WTC11 (cell line): Measurements from ENCODE around the gene IL4R. TPM values are rescaled to one million over a fixed set of nuclear protein-coding genes. Genes with fewer than 3 reads are reported as not detected.

ENCODE experiments used
- ATAC-seq: fragments of 200-7000 bp; cut with Tn5 transposase; 2 replicates; pipeline ENCODE4 v1.10.0; 2021; ENCODE audit warnings: mild to moderate bottlenecking, moderate library complexity
- CTCF ChIA-PET: fragments of 300-600 bp; sonication (Branson Sonifier 250); formaldehyde crosslinking; loops from one replicate; lab custom pipeline; 2021; ENCODE audit warnings: antibody characterized with exemption; lab: Charles Lee
- POLR2A ChIA-PET: fragments of 350-600 bp; sonication (Branson Sonifier 250); formaldehyde crosslinking; loops from one replicate; lab custom pipeline; 2021; ENCODE audit warnings: antibody characterized with exemption; lab: Charles Lee
- DNase-seq: peaks from one replicate; pipeline ENCODE4 v3.0.0; 2021; ENCODE audit warnings: low spot score
- H3K27ac Mint-ChIP-seq: 2 replicates; pipeline ENCODE4 v1.8.0; 2021; ENCODE audit warnings: mixed read lengths
- H3K27me3 Mint-ChIP-seq: 2 replicates; pipeline ENCODE4 v1.8.0; 2021; ENCODE audit warnings: low read depth, mild to moderate bottlenecking, moderate library complexity, mixed read lengths
- H3K36me3 Mint-ChIP-seq: 2 replicates; pipeline ENCODE4 v1.8.0; 2021; ENCODE audit warnings: mixed read lengths
- H3K4me1 Mint-ChIP-seq: 2 replicates; pipeline ENCODE4 v1.8.0; 2022; ENCODE audit warnings: mixed read lengths
- H3K4me3 Mint-ChIP-seq: 2 replicates; pipeline ENCODE4 v1.8.0; 2021; ENCODE audit warnings: mild to moderate bottlenecking, moderate library complexity, mixed read lengths
- H3K9me3 Mint-ChIP-seq: 2 replicates; pipeline ENCODE4 v1.8.0; 2021; ENCODE audit warnings: mixed read lengths
- AFF4 ChIP-seq: sonication (generic); formaldehyde crosslinking; IDR thresholded peaks from 2 replicates; pipeline ENCODE4 v1.8.1; 2023; ENCODE audit warnings: mild to moderate bottlenecking, missing genetic modification reagents, borderline replicate concordance
- AR ChIP-seq: fragments of 250-450 bp; sonication (Bioruptor Pico); IDR thresholded peaks from 2 replicates; pipeline ENCODE4 v1.9.0; 2021; ENCODE audit warnings: mild to moderate bottlenecking
- ATF1 ChIP-seq: sonication (generic); formaldehyde crosslinking; IDR thresholded peaks from 2 replicates; pipeline ENCODE4 v1.8.1; 2023; ENCODE audit warnings: mild to moderate bottlenecking, moderate library complexity, missing genetic modification reagents
- CDX4 ChIP-seq: fragments of 250-450 bp; sonication (Bioruptor Pico); IDR thresholded peaks from 2 replicates; pipeline ENCODE4 v1.9.0; 2021; ENCODE audit warnings: moderate library complexity, mild to moderate bottlenecking, inconsistent platforms, borderline replicate concordance
- NR3C1 ChIP-seq: sonication (generic); formaldehyde crosslinking; conservative IDR thresholded peaks from 2 replicates; pipeline ENCODE4 v1.8.1; 2023; ENCODE audit warnings: low read depth, mild to moderate bottlenecking, missing genetic modification reagents
- SMAD3 ChIP-seq: sonication (generic); formaldehyde crosslinking; IDR thresholded peaks from 2 replicates; pipeline ENCODE4 v1.8.0; 2022; ENCODE audit warnings: missing genetic modification reagents, mild to moderate bottlenecking, borderline replicate concordance
- TP53 ChIP-seq: sonication (generic); formaldehyde crosslinking; IDR thresholded peaks from 2 replicates; pipeline ENCODE4 v1.8.1; 2023; ENCODE audit warnings: mild to moderate bottlenecking, missing genetic modification reagents
- ZNF532 ChIP-seq: fragments of 250-450 bp; sonication (Bioruptor Pico); IDR thresholded peaks from 2 replicates; pipeline ENCODE4 v1.9.0; 2021; ENCODE audit warnings: mild to moderate bottlenecking, borderline replicate concordance
- ZSCAN18 ChIP-seq: fragments of 250-450 bp; sonication (Bioruptor Pico); IDR thresholded peaks from 2 replicates; pipeline ENCODE4 v2.1.2; 2022; ENCODE audit warnings: mild to moderate bottlenecking, moderate library complexity
- total RNA-seq: library from RNA; stranded (reverse); gene quantifications from 3 replicates; pipeline ENCODE4 v1.2.3, GENCODE V29; 2021

IL4R gene
- total RNA-seq, 1 experiment from 2014 or later = 28.7 TPM

- TF ChIP-seq ZNF532 (CRISPR knock-in tag) = no peak
- TF ChIP-seq AFF4 = no peak
- no peak for TF ChIP-seq CDX4 (CRISPR knock-in tag)
- TF ChIP-seq, all 79 proteins: peak for 0
Observed at GRCh38 chr16:27379919-27380318, 66.1 kb downstream of the IL4R start (continued).

- POLR2A ChIA-PET = no interaction called here
- DNase-seq (no peak), ATAC-seq (no peak)
- Mint-ChIP-seq H3K27ac (no peak overlapping the region), H3K4me3 (no peak overlapping the region), H3K36me3 (no peaks in the 10 kb centered on the region), H3K9me3 (peaks cover 24% of the 10 kb centered on the region), H3K4me1 (no peaks in the 10 kb centered on the region), H3K27me3 (no peaks in the 10 kb centered on the region; the same call in 1 of the 2 replicates)
- TF ChIP-seq AR (CRISPR knock-in tag) (no peak), TP53 (CRISPR knock-in tag) (no peak), ZSCAN18 (CRISPR knock-in tag) (no peak), ATF1 (CRISPR knock-in tag) (no peak), SMAD3 (CRISPR knock-in tag) (no peak), NR3C1 (no peak)
- CTCF ChIA-PET = interaction anchor here (1.3 kb wide), 1 partner anchor 13 kb away, joined by 4 read pairs; no protein-coding TSS in a partner anchor
Observed at GRCh38 chr16:27381236-27381635, 67.5 kb downstream of the IL4R start.
